Kidney capillary endothelial cell (primary cell): ENCODE data around the gene SULF2.

Experiments used
- DNase-seq: peaks from one replicate; pipeline ENCODE4 v3.0.0-alpha.2; 2018; ENCODE audit warnings: low spot score

The SULF2 gene

GRCh38 chr20:47667531-47668312, 117.6 kb downstream of the SULF2 start:
- DNase-seq = no peak

- DNase-seq = no peak
Observed at GRCh38 chr20:47667086-47667485, 118.2 kb downstream of the SULF2 start.

GRCh38 chr20:47666304-47666703, 119.0 kb downstream of the SULF2 start:
- DNase-seq = no peak

GRCh38 chr20:47665221-47665991, 119.9 kb downstream of the SULF2 start:
- DNase-seq = no peak

GRCh38 chr20:47664744-47665143, 120.5 kb downstream of the SULF2 start:
- no peak for DNase-seq

- no peak for DNase-seq
Observed at GRCh38 chr20:47664068-47664437, 121.2 kb downstream of the SULF2 start.

- DNase-seq = peak; percentile 71
Observed at GRCh38 chr20:47663354-47664067, 121.8 kb downstream of the SULF2 start.

GRCh38 chr20:47662483-47663353, 122.6 kb downstream of the SULF2 start:
- no peak for DNase-seq

GRCh38 chr20:47661714-47662113, 123.6 kb downstream of the SULF2 start:
- no peak for DNase-seq

- DNase-seq = no peak
Observed at GRCh38 chr20:47660983-47661700, 124.1 kb downstream of the SULF2 start.

- no peak for DNase-seq
Observed at GRCh38 chr20:47660602-47660905, 124.7 kb downstream of the SULF2 start.

- DNase-seq = no peak
Observed at GRCh38 chr20:47659904-47660601, 125.2 kb downstream of the SULF2 start.

GRCh38 chr20:47656318-47656717, 129.0 kb downstream of the SULF2 start:
- no peak for DNase-seq

GRCh38 chr20:47655635-47656034, 129.6 kb downstream of the SULF2 start:
- no peak for DNase-seq

GRCh38 chr20:47654370-47654769, 130.9 kb downstream of the SULF2 start:
- no peak for DNase-seq

- DNase-seq = no peak
Observed at GRCh38 chr20:47653869-47654268, 131.4 kb downstream of the SULF2 start.

GRCh38 chr20:47652794-47653193, 132.5 kb downstream of the SULF2 start:
- no peak for DNase-seq

GRCh38 chr20:47652301-47652700, 133.0 kb downstream of the SULF2 start:
- no peak for DNase-seq

GRCh38 chr20:47648943-47649342, 136.3 kb downstream of the SULF2 start:
- DNase-seq = no peak

GRCh38 chr20:47647994-47648393, 137.3 kb downstream of the SULF2 start:
- no peak for DNase-seq

- no peak for DNase-seq
Observed at GRCh38 chr20:47645632-47646031, 139.6 kb downstream of the SULF2 start.
